ENCODE data around the gene KRTAP23-1.

KRTAP23-1 gene

DNA sequence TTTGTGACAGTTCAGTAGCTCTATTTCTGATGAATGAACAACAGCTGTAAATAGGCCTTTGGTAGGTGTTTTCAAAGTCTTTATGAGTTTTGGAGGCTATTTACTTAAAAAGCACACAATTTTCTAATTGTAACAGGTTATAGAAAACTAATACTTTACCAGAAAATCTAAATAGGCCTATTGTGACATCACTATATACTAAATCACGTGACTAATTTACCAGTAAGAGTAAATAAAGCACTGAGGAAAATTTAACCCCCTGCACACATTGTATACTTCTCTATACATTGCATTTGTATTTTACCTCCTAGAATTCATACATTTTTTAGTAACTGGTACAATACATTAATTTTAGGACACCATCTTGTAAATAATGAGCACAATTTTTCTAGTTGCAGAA, 43.3 kb downstream of the KRTAP23-1 start:
- no peak for DNase-seq

Measured in NCI-H1694 (cell line).